Measurements from ENCODE around the gene CNKSR2. TPM values are rescaled to one million over a fixed set of nuclear protein-coding genes. Genes with fewer than 3 reads are reported as not detected.

CNKSR2 gene
- total and polyA plus RNA-seq, 2 experiments from 2014 or later: 13.9 to 40.9 TPM

DNA sequence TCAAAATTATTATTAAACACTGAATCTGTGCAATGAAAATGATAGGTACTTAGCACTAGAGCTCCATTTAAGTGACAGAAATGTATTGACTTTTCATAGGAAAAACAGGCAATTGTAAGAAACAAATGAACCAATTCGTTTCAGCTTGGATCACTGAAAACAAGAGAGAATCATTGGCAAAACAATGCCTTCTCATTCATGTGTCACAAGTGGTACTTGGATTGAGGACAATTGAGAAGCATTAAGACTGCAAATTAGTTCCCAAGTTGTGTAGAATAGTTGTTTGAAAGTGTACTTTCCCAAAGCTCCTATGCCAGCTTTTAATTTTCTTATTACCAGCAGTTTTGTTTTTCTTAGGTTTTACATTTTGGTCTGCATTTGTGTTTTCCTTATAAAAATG is 20.6 kb downstream of the CNKSR2 start:
- H3K4me1 Mint-ChIP-seq: peaks cover 27% of the 10 kb centered on the region
- H3K27me3 Mint-ChIP-seq (ENCODE audit: insufficient read depth, low read depth, poor library complexity): no peaks in the 10 kb centered on the region
- Histone ChIP-seq H3K4me2 (peak overlapping the region; percentile 61), H3K27ac (ENCODE audit: low read depth) (peak overlapping the region; percentile 84; the same call in 1 of the 2 replicates), H4K20me1 (replicated peaks; ENCODE audit: insufficient read depth) (no peaks in the 10 kb centered on the region), H3K9me2 (ENCODE audit: insufficient read depth) (no peaks in the 10 kb centered on the region), H3K4me3 (no peak overlapping the region), H3K79me2 (replicated peaks; ENCODE audit: insufficient read depth) (peaks cover 81% of the 10 kb centered on the region), H3K27me3 (ENCODE audit: insufficient read depth) (no peaks in the 10 kb centered on the region), H2AFZ (no peak overlapping the region), H3K36me3 (ENCODE audit: insufficient read depth) (no peaks in the 10 kb centered on the region), H3K4me1 (ENCODE audit: insufficient read depth) (peaks cover 32% of the 10 kb centered on the region), H3F3A (replicated peaks; ENCODE audit: low read depth) (no peaks in the 10 kb centered on the region)
- ATAC-seq (no peak), DNase-seq (ENCODE audit: low spot score) (peak; percentile 16)
- TF ChIP-seq EZH2phosphoT487 (IDR thresholded peaks at IDR 0.05; ENCODE audit: unreplicated experiment) (no peak), NANOG (IDR thresholded peaks at IDR 0.05; ENCODE audit: borderline replicate concordance) (peak; percentile 86), POLR2AphosphoS5 (IDR thresholded peaks at IDR 0.05; ENCODE audit: low read depth) (no peak), EZH2 (IDR thresholded peaks at IDR 0.05; ENCODE audit: low read depth, unreplicated experiment) (no peak), CREB1 (CRISPR knock-in tag; IDR thresholded peaks at IDR 0.05; ENCODE audit: low read depth) (no peak), ZNF331 (CRISPR knock-in tag; IDR thresholded peaks at IDR 0.05; ENCODE audit: low read depth) (no peak)
- TF ChIP-seq, protein P1, sequence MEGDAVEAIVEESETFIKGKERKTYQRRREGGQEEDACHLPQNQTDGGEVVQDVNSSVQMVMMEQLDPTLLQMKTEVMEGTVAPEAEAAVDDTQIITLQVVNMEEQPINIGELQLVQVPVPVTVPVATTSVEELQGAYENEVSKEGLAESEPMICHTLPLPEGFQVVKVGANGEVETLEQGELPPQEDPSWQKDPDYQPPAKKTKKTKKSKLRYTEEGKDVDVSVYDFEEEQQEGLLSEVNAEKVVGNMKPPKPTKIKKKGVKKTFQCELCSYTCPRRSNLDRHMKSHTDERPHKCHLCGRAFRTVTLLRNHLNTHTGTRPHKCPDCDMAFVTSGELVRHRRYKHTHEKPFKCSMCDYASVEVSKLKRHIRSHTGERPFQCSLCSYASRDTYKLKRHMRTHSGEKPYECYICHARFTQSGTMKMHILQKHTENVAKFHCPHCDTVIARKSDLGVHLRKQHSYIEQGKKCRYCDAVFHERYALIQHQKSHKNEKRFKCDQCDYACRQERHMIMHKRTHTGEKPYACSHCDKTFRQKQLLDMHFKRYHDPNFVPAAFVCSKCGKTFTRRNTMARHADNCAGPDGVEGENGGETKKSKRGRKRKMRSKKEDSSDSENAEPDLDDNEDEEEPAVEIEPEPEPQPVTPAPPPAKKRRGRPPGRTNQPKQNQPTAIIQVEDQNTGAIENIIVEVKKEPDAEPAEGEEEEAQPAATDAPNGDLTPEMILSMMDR (conservative IDR thresholded peaks at IDR 0.05; ENCODE audit: low read depth in 2 of 2): no peak
- TF ChIP-seq, protein P2, sequence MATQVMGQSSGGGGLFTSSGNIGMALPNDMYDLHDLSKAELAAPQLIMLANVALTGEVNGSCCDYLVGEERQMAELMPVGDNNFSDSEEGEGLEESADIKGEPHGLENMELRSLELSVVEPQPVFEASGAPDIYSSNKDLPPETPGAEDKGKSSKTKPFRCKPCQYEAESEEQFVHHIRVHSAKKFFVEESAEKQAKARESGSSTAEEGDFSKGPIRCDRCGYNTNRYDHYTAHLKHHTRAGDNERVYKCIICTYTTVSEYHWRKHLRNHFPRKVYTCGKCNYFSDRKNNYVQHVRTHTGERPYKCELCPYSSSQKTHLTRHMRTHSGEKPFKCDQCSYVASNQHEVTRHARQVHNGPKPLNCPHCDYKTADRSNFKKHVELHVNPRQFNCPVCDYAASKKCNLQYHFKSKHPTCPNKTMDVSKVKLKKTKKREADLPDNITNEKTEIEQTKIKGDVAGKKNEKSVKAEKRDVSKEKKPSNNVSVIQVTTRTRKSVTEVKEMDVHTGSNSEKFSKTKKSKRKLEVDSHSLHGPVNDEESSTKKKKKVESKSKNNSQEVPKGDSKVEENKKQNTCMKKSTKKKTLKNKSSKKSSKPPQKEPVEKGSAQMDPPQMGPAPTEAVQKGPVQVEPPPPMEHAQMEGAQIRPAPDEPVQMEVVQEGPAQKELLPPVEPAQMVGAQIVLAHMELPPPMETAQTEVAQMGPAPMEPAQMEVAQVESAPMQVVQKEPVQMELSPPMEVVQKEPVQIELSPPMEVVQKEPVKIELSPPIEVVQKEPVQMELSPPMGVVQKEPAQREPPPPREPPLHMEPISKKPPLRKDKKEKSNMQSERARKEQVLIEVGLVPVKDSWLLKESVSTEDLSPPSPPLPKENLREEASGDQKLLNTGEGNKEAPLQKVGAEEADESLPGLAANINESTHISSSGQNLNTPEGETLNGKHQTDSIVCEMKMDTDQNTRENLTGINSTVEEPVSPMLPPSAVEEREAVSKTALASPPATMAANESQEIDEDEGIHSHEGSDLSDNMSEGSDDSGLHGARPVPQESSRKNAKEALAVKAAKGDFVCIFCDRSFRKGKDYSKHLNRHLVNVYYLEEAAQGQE (IDR thresholded peaks at IDR 0.05; ENCODE audit: unreplicated experiment): no peak
- no peak overlapping the region for H3K27ac Mint-ChIP-seq
- peaks cover 32% of the 10 kb centered on the region for H3K36me3 Mint-ChIP-seq (ENCODE audit: low read depth)
- H3K4me3 Mint-ChIP-seq: no peak overlapping the region
- H3K9me3 Mint-ChIP-seq: peaks cover 25% of the 10 kb centered on the region

- Mint-ChIP-seq H3K27me3 (ENCODE audit: insufficient read depth, low read depth, poor library complexity) (no peaks in the 10 kb centered on the region), H3K9me3 (no peaks in the 10 kb centered on the region), H3K4me1 (peaks cover 19% of the 10 kb centered on the region), H3K36me3 (ENCODE audit: low read depth) (no peaks in the 10 kb centered on the region), H3K27ac (no peak overlapping the region), H3K4me3 (no peak overlapping the region)
- no peak overlapping the region for H2AFZ ChIP-seq
- no peak overlapping the region for H3K4me3 ChIP-seq
- no peak overlapping the region for H3K27ac ChIP-seq (ENCODE audit: low read depth)
- H3K9me2 ChIP-seq (ENCODE audit: insufficient read depth): no peaks in the 10 kb centered on the region
- H3F3A ChIP-seq (replicated peaks; ENCODE audit: low read depth): no peaks in the 10 kb centered on the region
- H3K36me3 ChIP-seq (ENCODE audit: insufficient read depth): no peaks in the 10 kb centered on the region
- ATAC-seq (no peak), DNase-seq (ENCODE audit: low spot score) (no peak)
- peaks cover 39% of the 10 kb centered on the region for H3K4me1 ChIP-seq (ENCODE audit: insufficient read depth)
- no peaks in the 10 kb centered on the region for H3K27me3 ChIP-seq (ENCODE audit: insufficient read depth)
- peaks cover 87% of the 10 kb centered on the region for H3K79me2 ChIP-seq (replicated peaks; ENCODE audit: insufficient read depth)
- no peak overlapping the region for H3K4me2 ChIP-seq
- H4K20me1 ChIP-seq (replicated peaks; ENCODE audit: insufficient read depth): no peaks in the 10 kb centered on the region
- TF ChIP-seq NANOG (IDR thresholded peaks at IDR 0.05; ENCODE audit: borderline replicate concordance) (no peak), EZH2phosphoT487 (IDR thresholded peaks at IDR 0.05; ENCODE audit: unreplicated experiment) (no peak), EZH2 (IDR thresholded peaks at IDR 0.05; ENCODE audit: low read depth, unreplicated experiment) (no peak)
- TF ChIP-seq, protein P1 (conservative IDR thresholded peaks at IDR 0.05; ENCODE audit: low read depth in 2 of 2): no peak
These were observed 24.2 kb downstream of the CNKSR2 start for GRCh38 chrX:21398426-21398825.
